ENCODE results near the gene TOPAZ1. TPM values are rescaled to one million over a fixed set of nuclear protein-coding genes. Genes with fewer than 3 reads are reported as not detected.

The TOPAZ1 gene
- total RNA-seq, 1 experiment from 2014 or later = not detected

- Histone ChIP-seq H3K4ac (ENCODE audit: low read depth, low read length) (no peak overlapping the region), H2BK120ac (ENCODE audit: low read depth, low read length, poor library complexity, severe bottlenecking) (no peak overlapping the region), H3T11ph (ENCODE audit: low read length) (no peak overlapping the region), H4K20me1 (ENCODE audit: control insufficient read depth, insufficient read depth, insufficient read length) (no peaks in the 10 kb centered on the region), H3K23me2 (ENCODE audit: insufficient read length, low read depth, low read length, poor library complexity, severe bottlenecking) (no peaks in the 10 kb centered on the region), H3K4me1 (ENCODE audit: insufficient read depth, low read length) (no peaks in the 10 kb centered on the region), H3K18ac (ENCODE audit: insufficient read length, low read depth, low read length) (no peak overlapping the region), H3K23ac (ENCODE audit: insufficient read length, low read depth, low read length) (no peak overlapping the region), H3K9ac (ENCODE audit: extremely low read depth, insufficient read length, low read length) (no peak overlapping the region), H2AFZ (ENCODE audit: low read length) (no peak overlapping the region), H3K79me2 (ENCODE audit: insufficient read depth, low read length) (no peaks in the 10 kb centered on the region), H3K79me1 (ENCODE audit: insufficient read depth, low read depth, low read length, poor library complexity, severe bottlenecking) (no peaks in the 10 kb centered on the region), H3K56ac (ENCODE audit: insufficient read length, low read depth, low read length) (no peak overlapping the region), H2BK12ac (ENCODE audit: insufficient read length, low read depth, low read length) (no peak overlapping the region), H3K27me3 (ENCODE audit: insufficient read depth, low read length) (no peaks in the 10 kb centered on the region), H2AK5ac (ENCODE audit: insufficient read length, low read length) (no peak overlapping the region), H4K8ac (replicated peaks; ENCODE audit: insufficient read length, low read depth, low read length) (no peak overlapping the region), H3K27ac (ENCODE audit: insufficient read length, low read depth, low read length) (no peak overlapping the region), H4K91ac (ENCODE audit: insufficient read length, low read depth, low read length) (no peak overlapping the region), H4K5ac (ENCODE audit: insufficient read length, low read depth, low read length) (no peak overlapping the region), H2BK5ac (ENCODE audit: insufficient read length, low read length) (no peak overlapping the region), H3K4me2 (ENCODE audit: insufficient read depth, insufficient read length, low read length) (no peak overlapping the region), H3K9me3 (ENCODE audit: control insufficient read depth, low read depth, low read length) (no peaks in the 10 kb centered on the region), H2BK15ac (ENCODE audit: low read depth, low read length) (no peak overlapping the region), H2BK20ac (ENCODE audit: low read depth, low read length, poor library complexity, severe bottlenecking) (no peak overlapping the region), H3K14ac (ENCODE audit: insufficient read depth, low read length) (no peak overlapping the region)
- Mint-ChIP-seq H3K9me3 (no peaks in the 10 kb centered on the region), H3K36me3 (ENCODE audit: insufficient read depth in 1 of 3, low read depth in 3 of 3) (no peaks in the 10 kb centered on the region), H3K27ac (no peak overlapping the region), H3K27me3 (ENCODE audit: low read depth) (peaks cover 6% of the 10 kb centered on the region), H3K4me3 (no peak overlapping the region), H3K4me1 (no peaks in the 10 kb centered on the region)
- TF ChIP-seq, protein P1, sequence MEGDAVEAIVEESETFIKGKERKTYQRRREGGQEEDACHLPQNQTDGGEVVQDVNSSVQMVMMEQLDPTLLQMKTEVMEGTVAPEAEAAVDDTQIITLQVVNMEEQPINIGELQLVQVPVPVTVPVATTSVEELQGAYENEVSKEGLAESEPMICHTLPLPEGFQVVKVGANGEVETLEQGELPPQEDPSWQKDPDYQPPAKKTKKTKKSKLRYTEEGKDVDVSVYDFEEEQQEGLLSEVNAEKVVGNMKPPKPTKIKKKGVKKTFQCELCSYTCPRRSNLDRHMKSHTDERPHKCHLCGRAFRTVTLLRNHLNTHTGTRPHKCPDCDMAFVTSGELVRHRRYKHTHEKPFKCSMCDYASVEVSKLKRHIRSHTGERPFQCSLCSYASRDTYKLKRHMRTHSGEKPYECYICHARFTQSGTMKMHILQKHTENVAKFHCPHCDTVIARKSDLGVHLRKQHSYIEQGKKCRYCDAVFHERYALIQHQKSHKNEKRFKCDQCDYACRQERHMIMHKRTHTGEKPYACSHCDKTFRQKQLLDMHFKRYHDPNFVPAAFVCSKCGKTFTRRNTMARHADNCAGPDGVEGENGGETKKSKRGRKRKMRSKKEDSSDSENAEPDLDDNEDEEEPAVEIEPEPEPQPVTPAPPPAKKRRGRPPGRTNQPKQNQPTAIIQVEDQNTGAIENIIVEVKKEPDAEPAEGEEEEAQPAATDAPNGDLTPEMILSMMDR (conservative IDR thresholded peaks at IDR 0.05) = no peak
- no CpG with 5 or more reads among the region's 2 CpGs for WGBS (ENCODE audit: extremely low coverage, insufficient read length, low lambda C conversion rate)
- DNase-seq = no peak
Observed at GRCh38 chr3:44292276-44292675, 50.6 kb downstream of the TOPAZ1 start.
